Nephron progenitor cell (in vitro differentiated cells): ENCODE data around the gene C1orf21.

Source experiments
- DNase-seq: peaks from one replicate; pipeline ENCODE4 v3.0.0; 2021
- H3K27ac Mint-ChIP-seq: 2 replicates; pipeline ENCODE4 v1.8.0; 2021; ENCODE audit warnings: mild to moderate bottlenecking, moderate library complexity, mixed read lengths
- H3K27me3 Mint-ChIP-seq: 2 replicates; pipeline ENCODE4 v1.8.0; 2021; ENCODE audit warnings: mild to moderate bottlenecking, low read depth, mixed read lengths; ENCODE audit not compliant: poor library complexity
- H3K36me3 Mint-ChIP-seq: 2 replicates; pipeline ENCODE4 v1.8.0; 2021; ENCODE audit warnings: low read depth, mixed read lengths
- H3K4me1 Mint-ChIP-seq: 2 replicates; pipeline ENCODE4 v1.8.0; 2021; ENCODE audit warnings: mixed read lengths
- H3K4me3 Mint-ChIP-seq: 2 replicates; pipeline ENCODE4 v1.8.0; 2021; ENCODE audit warnings: mild to moderate bottlenecking, moderate library complexity, mixed read lengths
- H3K9me3 Mint-ChIP-seq: 2 replicates; pipeline ENCODE4 v1.8.0; 2021; ENCODE audit warnings: mild to moderate bottlenecking, moderate library complexity, mixed read lengths
- TF ChIP-seq, protein P1 (sequence below): fragments of 200-600 bp; sonication (generic); IDR thresholded peaks from 2 replicates; pipeline ENCODE4 v1.5.0; 2021; ENCODE audit warnings: antibody characterized with exemption

Gene C1orf21

DNA sequence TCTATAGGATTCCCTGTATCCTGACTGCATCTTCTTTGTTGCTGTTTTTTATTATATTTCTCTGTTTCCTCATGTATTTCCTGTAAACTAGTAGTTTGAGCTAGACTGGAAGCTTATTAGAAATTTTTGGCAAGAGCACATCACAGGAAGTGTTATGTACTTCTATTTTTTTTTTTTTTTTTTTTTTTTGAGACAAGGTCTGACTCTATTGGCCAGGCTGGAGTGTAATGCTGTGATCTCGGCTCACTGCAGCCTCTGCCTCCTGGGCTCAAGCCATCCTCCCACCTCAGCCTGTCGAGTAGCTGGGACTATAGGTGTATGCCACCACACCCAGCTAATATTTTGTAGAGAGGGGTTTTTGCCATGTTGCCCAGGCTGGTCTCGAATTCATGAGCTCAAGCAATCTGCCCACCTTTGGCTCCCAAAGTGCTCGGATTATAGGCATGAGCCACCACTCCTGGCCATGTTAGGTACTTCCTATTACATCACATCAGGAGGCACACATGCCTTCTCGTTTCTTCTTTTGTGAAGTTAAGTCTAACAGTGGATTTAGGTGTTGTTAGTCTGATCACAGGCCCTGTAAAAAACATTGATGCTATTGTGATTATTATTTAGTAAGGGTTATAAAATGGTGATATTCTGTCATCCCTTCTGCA is 12.5 kb downstream of the C1orf21 start:
- H3K4me3 Mint-ChIP-seq = no peak overlapping the region
- no peaks in the 10 kb centered on the region for H3K36me3 Mint-ChIP-seq
- DNase-seq = no peak
- TF ChIP-seq, protein P1, sequence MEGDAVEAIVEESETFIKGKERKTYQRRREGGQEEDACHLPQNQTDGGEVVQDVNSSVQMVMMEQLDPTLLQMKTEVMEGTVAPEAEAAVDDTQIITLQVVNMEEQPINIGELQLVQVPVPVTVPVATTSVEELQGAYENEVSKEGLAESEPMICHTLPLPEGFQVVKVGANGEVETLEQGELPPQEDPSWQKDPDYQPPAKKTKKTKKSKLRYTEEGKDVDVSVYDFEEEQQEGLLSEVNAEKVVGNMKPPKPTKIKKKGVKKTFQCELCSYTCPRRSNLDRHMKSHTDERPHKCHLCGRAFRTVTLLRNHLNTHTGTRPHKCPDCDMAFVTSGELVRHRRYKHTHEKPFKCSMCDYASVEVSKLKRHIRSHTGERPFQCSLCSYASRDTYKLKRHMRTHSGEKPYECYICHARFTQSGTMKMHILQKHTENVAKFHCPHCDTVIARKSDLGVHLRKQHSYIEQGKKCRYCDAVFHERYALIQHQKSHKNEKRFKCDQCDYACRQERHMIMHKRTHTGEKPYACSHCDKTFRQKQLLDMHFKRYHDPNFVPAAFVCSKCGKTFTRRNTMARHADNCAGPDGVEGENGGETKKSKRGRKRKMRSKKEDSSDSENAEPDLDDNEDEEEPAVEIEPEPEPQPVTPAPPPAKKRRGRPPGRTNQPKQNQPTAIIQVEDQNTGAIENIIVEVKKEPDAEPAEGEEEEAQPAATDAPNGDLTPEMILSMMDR = no peak
- no peaks in the 10 kb centered on the region for H3K4me1 Mint-ChIP-seq
- H3K27me3 Mint-ChIP-seq = no peaks in the 10 kb centered on the region
- H3K27ac Mint-ChIP-seq = no peak overlapping the region
- no peaks in the 10 kb centered on the region for H3K9me3 Mint-ChIP-seq

DNA sequence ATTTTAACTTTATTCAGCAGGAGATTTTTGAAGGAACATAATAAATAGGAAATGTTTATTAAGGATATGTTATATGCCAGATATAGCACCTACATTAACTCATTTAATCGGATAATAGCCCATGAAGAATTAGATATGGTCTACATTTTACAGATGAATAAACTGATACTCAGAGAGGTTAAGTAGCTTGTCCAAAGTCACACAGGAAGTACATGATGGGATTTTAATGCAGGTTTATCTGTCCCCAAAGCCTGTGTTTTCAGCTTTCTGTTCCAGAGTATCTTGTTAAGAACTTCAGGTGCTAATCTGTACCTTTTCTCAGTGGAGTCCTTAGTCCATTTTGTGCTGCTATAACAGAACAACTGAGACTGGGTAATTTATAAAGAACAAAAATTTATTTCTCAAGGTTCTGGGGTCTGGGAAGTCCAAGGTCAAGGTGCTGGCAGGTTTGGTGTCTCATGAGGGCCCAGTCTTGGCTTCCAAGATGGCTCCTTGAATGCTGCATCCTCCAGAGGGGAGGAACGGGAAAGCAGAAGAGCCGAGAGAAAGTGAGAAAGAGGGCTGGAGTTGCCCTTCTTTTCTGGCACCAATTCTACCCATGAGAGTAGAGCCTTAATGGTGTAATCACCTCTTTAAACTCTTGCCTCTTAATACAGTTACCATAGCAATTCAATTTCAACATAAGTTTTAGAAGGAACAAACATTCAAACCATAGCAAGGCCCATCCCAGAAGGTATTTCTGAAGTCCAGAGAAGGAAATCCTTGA is 17.3 kb downstream of the C1orf21 start:
- Mint-ChIP-seq H3K9me3 (no peaks in the 10 kb centered on the region), H3K4me1 (peaks cover 44% of the 10 kb centered on the region), H3K4me3 (no peak overlapping the region), H3K27me3 (peaks cover 2% of the 10 kb centered on the region), H3K27ac (no peak overlapping the region), H3K36me3 (no peaks in the 10 kb centered on the region)
- TF ChIP-seq, protein P1 = no peak
- no peak for DNase-seq

DNA sequence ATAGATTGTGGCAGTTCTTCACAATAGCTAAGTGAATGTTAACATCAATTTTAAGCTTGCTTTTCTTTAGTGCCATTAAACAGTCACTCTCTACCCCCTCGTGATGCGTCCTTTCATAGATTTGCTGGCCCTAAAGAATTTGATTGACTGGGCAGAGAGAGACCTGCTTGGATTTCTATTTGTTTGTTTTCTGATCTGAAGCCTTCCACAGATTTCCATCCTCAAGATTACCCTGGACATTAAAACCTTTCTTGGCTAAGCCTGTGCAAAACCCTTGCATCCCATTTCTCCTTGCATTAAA is 17.8 kb downstream of the C1orf21 start:
- Mint-ChIP-seq H3K27me3 (peaks cover 2% of the 10 kb centered on the region), H3K4me3 (no peak overlapping the region), H3K9me3 (no peaks in the 10 kb centered on the region), H3K4me1 (peaks cover 49% of the 10 kb centered on the region), H3K27ac (no peak overlapping the region), H3K36me3 (no peaks in the 10 kb centered on the region)
- TF ChIP-seq, protein P1 = no peak
- DNase-seq = no peak

DNA sequence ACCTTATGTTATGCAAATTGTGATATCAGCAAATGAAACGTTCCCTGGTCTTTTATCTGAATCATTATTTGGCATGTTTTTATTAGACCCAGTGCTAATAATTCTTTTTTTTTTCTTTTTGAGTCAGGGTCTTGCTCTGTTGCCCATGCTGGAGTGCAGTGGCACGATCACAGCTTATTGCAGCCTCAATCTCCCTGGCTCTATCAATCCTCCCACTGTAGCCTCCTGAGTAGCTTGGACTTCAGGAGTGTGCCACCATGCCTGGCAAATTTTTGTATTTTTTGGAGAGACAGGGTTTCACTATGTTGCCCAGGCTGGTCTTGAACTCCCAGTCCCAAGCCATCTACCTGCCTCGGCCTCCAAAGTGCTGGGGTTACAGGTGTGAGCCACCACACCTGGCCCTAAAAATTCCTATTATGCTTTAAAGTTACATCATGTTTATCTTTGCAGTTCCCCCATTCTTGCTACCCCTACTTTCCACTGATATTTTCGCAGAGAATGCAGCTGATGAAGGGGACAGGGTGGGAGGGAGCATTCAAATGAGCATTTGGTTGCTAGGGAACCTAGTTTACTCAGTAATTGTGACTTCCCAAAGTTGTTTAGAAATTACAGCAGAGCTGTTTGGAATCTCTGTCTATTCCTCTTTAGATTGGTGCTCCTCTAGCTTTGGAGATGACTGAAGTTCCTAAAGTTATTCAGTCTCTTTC is 18.4 kb downstream of the C1orf21 start:
- TF ChIP-seq, protein P1 = no peak
- Mint-ChIP-seq H3K27me3 (peaks cover 2% of the 10 kb centered on the region), H3K9me3 (no peaks in the 10 kb centered on the region), H3K36me3 (no peaks in the 10 kb centered on the region), H3K4me3 (no peak overlapping the region), H3K4me1 (peaks cover 49% of the 10 kb centered on the region), H3K27ac (no peak overlapping the region)
- DNase-seq = no peak

DNA sequence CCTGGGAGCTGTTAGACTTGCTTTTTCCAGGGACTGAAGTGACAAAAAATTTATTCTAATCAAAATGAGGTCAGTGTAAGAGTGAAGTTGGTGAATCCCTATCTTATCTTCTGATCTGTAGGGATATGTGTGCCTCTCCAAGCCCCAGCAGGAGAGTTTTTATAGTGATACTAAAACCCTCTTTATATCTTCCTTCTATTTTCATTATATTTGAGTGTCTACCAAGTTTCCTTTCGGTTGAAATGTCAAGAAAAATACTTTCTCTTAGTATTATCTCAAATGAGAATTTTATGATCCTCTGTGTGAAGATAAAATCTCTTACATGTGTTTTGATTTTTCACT is 18.9 kb downstream of the C1orf21 start:
- H3K9me3 Mint-ChIP-seq = no peaks in the 10 kb centered on the region
- no peak for DNase-seq
- H3K27me3 Mint-ChIP-seq = peaks cover 2% of the 10 kb centered on the region
- H3K4me3 Mint-ChIP-seq = no peak overlapping the region
- H3K27ac Mint-ChIP-seq = no peak overlapping the region
- TF ChIP-seq, protein P1 = no peak
- no peaks in the 10 kb centered on the region for H3K36me3 Mint-ChIP-seq
- H3K4me1 Mint-ChIP-seq = peaks cover 49% of the 10 kb centered on the region
